ENCODE measurements around the gene ABCA2.
A peak's percentile ranks its signal among the peaks of the same experiment; 100 is the strongest.

ABCA2 gene

DNA sequence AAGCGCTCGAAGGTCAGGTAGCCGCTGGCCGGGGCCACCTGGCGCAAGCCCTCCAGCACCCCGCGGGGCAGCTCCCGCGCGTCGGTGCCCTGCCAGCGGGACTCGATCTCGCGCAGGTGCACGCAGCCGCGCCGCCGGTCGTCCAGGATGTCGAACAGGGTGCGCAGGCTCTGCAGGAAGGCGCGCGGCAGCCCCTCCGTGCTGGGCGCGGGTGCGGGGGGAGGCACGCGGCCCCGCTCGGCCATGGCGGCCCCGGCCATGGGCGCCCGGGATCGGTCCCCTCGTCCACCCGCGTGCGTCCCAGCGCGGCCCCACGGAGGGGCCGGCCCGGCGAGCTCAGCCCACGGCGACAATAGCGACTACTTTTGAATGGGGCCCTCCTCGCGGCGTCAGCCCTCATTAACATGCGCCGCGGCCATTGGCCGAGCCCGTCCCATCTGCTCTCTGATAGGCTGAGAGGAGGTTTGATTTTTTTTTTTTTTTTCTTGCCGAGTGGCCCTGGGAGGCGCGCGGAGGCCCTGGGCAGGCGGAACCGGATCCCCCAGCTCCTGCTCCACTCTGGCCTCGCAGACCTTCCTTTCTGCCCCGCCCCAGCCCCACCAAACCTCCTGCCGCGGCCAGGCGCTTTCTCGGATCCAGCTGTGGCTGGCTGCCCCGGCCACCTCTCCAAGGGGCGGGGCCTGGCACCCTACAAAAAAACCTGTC, 42.3 kb upstream of the ABCA2 start, which contains the start of gene SAPCD2:
Gene SAPCD2, minus strand, starts transcription at position 357 of the 705 bp plus-strand sequence. Its CDS starts 97 bp downstream, at position 260.
- H3K9ac ChIP-seq (ENCODE audit: low read depth, low read length): peak within 1 kb of the TSS; percentile 53; the same call in 1 of the 2 replicates
- H3K4me3 ChIP-seq (ENCODE audit: low read depth, low read length): peak within 1 kb of the TSS; percentile 77
- peaks cover 15% of the 10 kb centered on the region for H3K4me1 ChIP-seq (ENCODE audit: control insufficient read depth, insufficient read depth, low read length)
- no peak within 1 kb of the TSS for H3K27ac ChIP-seq (ENCODE audit: low read depth, low read length)
- H3K36me3 ChIP-seq (ENCODE audit: control insufficient read depth, insufficient read depth, low read length): peaks cover 8% of the 10 kb centered on the region; the same call in 1 of the 2 replicates
- H3K9me3 ChIP-seq (ENCODE audit: control insufficient read depth, insufficient read depth, low read length): no peaks in the 10 kb centered on the region
- H3K27me3 ChIP-seq (ENCODE audit: control insufficient read depth, insufficient read depth, low read length): peaks cover 6% of the 10 kb centered on the region

DNA sequence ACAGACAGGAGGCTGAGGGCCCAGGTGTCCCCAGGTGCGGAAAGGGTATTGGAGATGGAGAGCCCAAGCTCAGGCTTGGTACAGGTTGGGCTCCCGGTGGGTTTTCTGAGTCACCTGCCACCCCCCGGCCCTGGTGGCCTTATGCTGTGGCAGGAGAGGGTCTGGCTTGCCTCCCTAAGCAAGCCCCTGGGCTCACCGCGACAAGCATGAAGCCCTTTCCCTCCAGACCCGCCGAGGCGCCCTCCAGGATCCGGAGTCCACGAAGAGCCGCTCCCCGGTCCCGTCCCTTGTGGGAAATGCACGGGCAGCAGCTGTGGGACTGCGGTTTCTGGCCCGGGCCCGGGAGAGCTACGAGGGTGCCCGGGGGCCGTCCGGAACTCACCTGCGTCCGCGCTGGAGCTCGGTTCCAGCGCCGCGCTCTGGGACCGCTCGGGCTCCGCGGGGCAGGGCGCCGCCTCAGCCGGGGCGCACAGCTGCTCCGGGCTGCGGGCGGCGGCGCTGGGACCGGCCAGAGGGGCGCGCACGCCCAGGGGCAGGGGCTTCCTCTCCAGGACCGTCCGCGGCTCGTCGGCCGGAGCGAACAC, 41.6 kb upstream of the ABCA2 start:
- no peak overlapping the region for H3K27ac ChIP-seq (ENCODE audit: low read depth, low read length)
- no peak overlapping the region for H3K9ac ChIP-seq (ENCODE audit: low read depth, low read length)
- peaks cover 9% of the 10 kb centered on the region; the same call in 1 of the 2 replicates for H3K36me3 ChIP-seq (ENCODE audit: control insufficient read depth, insufficient read depth, low read length)

DNA sequence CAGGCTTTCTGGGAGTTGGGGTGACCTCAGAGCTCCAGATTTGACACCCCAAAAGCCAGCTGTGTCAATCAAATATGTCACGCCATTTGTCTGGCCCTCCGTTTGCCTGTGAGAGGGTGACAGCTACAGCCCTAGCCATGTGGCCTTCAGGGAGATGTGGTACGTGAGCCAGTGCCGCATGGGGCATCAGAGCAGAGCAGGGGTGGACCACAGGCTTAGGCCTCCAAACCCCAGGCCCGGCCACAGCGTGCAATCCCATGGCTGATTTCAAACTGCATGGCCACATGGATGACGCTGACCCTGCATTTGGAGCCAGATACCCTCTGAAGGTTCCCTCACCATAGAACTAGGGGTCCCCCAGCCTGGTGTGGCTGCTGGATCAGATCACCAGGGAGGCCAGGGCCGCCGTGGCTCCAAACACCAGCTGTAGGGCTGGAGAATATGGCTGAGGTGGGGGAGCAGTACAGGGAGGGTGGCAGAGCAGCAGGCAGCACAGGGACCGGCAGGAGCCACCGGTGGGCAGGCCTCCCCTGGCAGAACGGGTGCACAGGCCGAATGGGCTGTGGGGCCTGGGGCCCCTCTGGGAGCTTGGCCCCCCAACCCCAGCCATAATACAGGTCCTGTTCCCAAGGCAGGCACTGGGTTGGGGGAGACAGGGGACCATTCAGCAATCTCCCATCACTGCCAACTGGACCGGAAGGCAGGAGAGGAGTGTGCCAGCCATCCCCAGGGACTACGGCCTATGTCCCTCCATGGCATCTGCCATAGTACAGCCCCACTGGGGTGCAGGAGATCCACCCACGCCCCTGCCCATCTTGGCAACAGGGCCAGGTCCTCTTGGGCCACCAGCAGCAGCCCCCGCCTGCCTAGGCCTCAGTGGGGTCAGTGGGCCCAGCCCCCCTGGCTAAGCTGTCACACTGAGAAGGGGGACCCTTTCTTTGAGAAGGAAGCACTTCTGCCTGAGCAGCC, 40.8 kb upstream of the ABCA2 start:
- no peak overlapping the region for H3K27ac ChIP-seq (ENCODE audit: low read depth, low read length)
- H3K4me3 ChIP-seq (ENCODE audit: low read depth, low read length): peak overlapping the region; percentile 77
- H3K9ac ChIP-seq (ENCODE audit: low read depth, low read length): no peak overlapping the region
- peaks cover 6% of the 10 kb centered on the region for H3K27me3 ChIP-seq (ENCODE audit: control insufficient read depth, insufficient read depth, low read length)
- H3K9me3 ChIP-seq (ENCODE audit: control insufficient read depth, insufficient read depth, low read length): no peaks in the 10 kb centered on the region
- peaks cover 9% of the 10 kb centered on the region; the same call in 1 of the 2 replicates for H3K36me3 ChIP-seq (ENCODE audit: control insufficient read depth, insufficient read depth, low read length)
- peaks cover 9% of the 10 kb centered on the region; the same call in 1 of the 2 replicates for H3K4me1 ChIP-seq (ENCODE audit: control insufficient read depth, insufficient read depth, low read length)

More for the DNA sequence above, 41.6 kb upstream of the ABCA2 start:
- H3K4me3 ChIP-seq (ENCODE audit: low read depth, low read length): peak overlapping the region; percentile 77
- H3K9me3 ChIP-seq (ENCODE audit: control insufficient read depth, insufficient read depth, low read length): no peaks in the 10 kb centered on the region
- peaks cover 6% of the 10 kb centered on the region for H3K27me3 ChIP-seq (ENCODE audit: control insufficient read depth, insufficient read depth, low read length)
- peaks cover 9% of the 10 kb centered on the region; the same call in 1 of the 2 replicates for H3K4me1 ChIP-seq (ENCODE audit: control insufficient read depth, insufficient read depth, low read length)

DNA sequence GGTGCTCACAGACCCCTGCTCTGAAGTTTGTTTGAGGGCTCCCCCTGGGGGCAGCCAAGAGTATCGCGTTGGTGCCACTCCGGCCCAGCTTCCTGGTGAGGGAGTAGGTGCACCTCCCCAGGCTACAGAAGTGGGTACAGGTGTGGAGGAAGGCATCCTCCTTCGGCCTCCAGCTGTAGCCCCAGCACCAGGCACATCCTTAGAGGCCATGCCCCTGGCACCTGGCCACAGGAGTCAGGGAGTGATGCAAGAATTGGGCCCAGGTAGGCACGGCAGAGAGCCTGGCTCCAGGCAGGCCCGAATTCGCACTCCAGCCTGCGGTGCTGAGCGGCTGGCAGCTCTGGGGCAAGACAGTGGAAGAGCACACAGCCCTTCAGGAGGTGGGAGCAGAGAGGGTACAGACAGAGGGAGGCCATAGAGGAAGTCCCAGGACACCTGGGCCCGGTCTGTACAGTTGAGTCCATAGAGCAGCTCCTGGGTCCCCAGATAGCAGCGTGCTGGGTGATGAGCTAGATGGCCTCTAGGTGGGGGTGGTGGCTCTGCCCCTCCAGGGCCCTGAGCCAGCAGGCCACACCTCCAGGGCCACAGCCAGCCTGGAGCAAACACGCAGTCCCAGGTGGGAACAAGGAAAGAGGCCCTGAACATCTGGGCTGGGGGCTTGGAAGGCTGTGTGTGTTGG, 40.0 kb upstream of the ABCA2 start:
- Histone ChIP-seq H3K27me3 (ENCODE audit: control insufficient read depth, insufficient read depth, low read length) (peaks cover 6% of the 10 kb centered on the region), H3K9ac (ENCODE audit: low read depth, low read length) (no peak overlapping the region), H3K36me3 (ENCODE audit: control insufficient read depth, insufficient read depth, low read length) (peaks cover 9% of the 10 kb centered on the region; the same call in 1 of the 2 replicates), H3K9me3 (ENCODE audit: control insufficient read depth, insufficient read depth, low read length) (no peaks in the 10 kb centered on the region), H3K4me1 (ENCODE audit: control insufficient read depth, insufficient read depth, low read length) (peaks cover 9% of the 10 kb centered on the region; the same call in 1 of the 2 replicates), H3K4me3 (ENCODE audit: low read depth, low read length) (no peak overlapping the region), H3K27ac (ENCODE audit: low read depth, low read length) (no peak overlapping the region)

DNA sequence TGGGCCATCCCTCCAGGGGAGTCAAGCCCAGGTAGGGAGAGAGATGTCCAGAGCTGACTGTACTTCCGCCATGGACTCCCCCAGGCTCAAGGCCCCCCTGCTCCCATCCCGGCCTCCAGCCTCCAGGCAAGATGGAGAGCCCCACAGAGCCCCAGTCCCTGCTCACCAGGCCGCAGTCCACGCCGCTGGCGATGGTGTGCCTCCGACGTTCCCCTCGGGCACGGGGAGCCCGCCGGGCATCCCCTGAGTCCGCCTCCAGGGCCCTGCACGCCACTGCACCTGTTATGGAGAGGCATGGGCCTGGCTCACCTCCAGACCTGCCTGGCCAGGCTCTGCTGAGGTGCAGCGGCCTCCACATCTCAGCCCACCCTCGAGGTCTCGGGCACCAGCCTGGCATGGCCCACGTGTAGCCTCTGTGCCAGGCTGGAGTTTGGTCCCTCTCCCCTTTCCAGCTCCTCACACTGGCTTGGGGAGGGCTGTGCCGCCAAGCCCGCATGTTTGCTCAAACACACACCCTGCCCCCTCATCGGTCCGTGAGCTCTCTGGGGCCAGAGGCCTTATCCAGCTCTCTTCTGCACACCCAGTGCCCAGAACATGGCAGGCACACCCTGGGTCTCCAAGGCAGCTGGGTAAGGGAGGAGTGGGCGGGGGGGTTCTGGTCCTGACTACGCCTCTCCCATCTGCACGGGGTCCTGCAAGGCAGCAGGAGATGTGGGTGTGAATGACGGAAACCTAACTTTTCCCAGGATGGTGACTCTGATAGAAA, 38.2 kb upstream of the ABCA2 start:
- peaks cover 9% of the 10 kb centered on the region; the same call in 1 of the 2 replicates for H3K36me3 ChIP-seq (ENCODE audit: control insufficient read depth, insufficient read depth, low read length)
- peaks cover 6% of the 10 kb centered on the region for H3K27me3 ChIP-seq (ENCODE audit: control insufficient read depth, insufficient read depth, low read length)
- H3K27ac ChIP-seq (ENCODE audit: low read depth, low read length): no peak overlapping the region
- no peak overlapping the region for H3K4me3 ChIP-seq (ENCODE audit: low read depth, low read length)
- H3K4me1 ChIP-seq (ENCODE audit: control insufficient read depth, insufficient read depth, low read length): peaks cover 9% of the 10 kb centered on the region; the same call in 1 of the 2 replicates
- no peaks in the 10 kb centered on the region for H3K9me3 ChIP-seq (ENCODE audit: control insufficient read depth, insufficient read depth, low read length)
- no peak overlapping the region for H3K9ac ChIP-seq (ENCODE audit: low read depth, low read length)

DNA sequence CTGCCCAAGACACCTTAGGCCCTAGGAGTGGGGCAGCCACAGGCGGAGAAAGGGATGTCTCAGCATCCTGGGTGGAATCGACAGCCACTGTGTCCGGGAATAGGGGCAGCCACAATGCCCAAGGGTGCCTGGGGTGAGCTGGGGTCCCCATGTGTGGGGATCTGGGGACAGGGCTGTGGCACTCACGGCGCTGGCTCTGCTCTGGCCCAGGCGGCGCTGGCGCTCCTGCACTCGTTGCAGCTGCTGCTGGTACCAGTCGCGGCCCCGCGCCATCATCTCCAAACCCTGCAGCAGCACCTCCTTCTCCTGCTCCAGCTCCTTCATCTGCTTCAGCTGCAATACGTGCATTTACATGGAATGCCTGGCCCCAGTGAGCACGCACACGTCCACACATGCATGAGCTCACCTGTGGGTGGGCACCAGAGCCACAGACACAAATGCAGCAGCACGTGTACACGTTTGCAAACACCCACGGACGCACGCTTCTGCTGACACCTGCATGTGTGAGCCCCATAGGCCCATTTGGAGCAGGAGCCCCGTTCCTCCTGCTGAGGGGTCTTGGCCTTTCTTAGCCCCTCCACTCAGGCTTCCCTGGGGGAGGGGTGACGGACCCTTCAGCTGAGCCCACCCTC, 37.4 kb upstream of the ABCA2 start:
- H3K27ac ChIP-seq (ENCODE audit: low read depth, low read length): no peak overlapping the region
- H3K27me3 ChIP-seq (ENCODE audit: control insufficient read depth, insufficient read depth, low read length): peaks cover 6% of the 10 kb centered on the region
- H3K36me3 ChIP-seq (ENCODE audit: control insufficient read depth, insufficient read depth, low read length): peaks cover 9% of the 10 kb centered on the region; the same call in 1 of the 2 replicates
- H3K9ac ChIP-seq (ENCODE audit: low read depth, low read length): no peak overlapping the region
- no peaks in the 10 kb centered on the region for H3K9me3 ChIP-seq (ENCODE audit: control insufficient read depth, insufficient read depth, low read length)
- peaks cover 4% of the 10 kb centered on the region; the same call in 1 of the 2 replicates for H3K4me1 ChIP-seq (ENCODE audit: control insufficient read depth, insufficient read depth, low read length)
- no peak overlapping the region for H3K4me3 ChIP-seq (ENCODE audit: low read depth, low read length)

DNA sequence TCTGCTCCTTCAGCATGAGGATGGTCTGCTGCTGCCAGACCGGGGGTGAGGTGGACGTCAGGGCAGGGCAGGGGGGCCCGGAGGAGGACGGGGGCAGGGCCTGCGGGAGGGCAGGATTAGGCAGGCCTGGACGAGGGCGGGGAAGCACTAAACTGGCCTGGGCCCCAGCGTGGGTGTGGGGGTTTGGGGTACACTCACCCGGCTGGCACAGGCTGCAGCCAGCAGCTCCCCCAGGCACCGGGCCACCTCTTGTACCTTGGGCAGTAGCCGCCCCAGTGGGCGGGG, 36.8 kb upstream of the ABCA2 start:
- Histone ChIP-seq H3K9ac (ENCODE audit: low read depth, low read length) (no peak overlapping the region), H3K36me3 (ENCODE audit: control insufficient read depth, insufficient read depth, low read length) (peaks cover 9% of the 10 kb centered on the region; the same call in 1 of the 2 replicates), H3K4me3 (ENCODE audit: low read depth, low read length) (no peak overlapping the region), H3K4me1 (ENCODE audit: control insufficient read depth, insufficient read depth, low read length) (peaks cover 4% of the 10 kb centered on the region; the same call in 1 of the 2 replicates), H3K9me3 (ENCODE audit: control insufficient read depth, insufficient read depth, low read length) (no peaks in the 10 kb centered on the region), H3K27me3 (ENCODE audit: control insufficient read depth, insufficient read depth, low read length) (peaks cover 6% of the 10 kb centered on the region), H3K27ac (ENCODE audit: low read depth, low read length) (no peak overlapping the region)

DNA sequence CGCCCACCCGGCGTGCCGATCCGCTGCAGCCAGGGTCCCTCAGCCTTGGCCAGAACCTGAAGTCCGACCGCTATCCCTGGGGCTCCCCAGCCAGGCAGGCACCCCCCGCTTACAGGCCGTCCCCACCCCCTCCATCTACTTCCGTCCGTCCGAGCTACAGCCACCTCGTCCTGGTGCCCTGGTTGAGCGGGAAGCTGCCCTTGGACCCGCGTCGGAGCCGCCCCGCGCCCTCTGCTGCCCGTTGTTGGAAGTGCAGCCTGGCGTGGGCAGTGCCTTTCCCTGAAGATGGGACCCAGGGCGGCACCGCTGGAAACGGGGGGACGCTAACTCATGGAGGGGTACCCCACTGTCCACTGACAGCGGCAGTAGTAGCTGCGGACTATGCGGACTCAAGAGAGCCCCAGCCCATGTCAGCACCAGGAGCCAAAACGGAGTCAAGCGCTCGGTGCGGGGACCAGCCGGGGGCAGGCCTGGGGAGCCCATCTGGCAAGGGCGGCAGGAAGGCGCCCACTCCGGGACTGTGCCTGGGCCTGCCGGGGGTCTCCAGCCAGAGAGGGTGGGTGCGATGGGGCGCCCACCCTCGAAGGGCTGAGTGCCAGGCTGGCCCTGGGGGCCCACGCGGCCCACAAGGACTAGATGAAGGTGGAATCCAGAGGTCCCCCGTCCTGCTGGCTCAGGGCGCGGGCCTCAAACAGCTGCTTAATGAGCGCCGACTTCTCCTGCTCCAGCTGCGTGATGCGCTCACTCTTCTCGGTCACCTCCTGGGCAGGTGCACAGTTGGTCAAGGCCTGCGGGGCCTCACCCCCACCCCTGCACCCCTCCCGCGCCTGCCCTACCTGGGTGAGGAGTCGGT, 36.2 kb upstream of the ABCA2 start:
- Histone ChIP-seq H3K9me3 (ENCODE audit: control insufficient read depth, insufficient read depth, low read length) (no peaks in the 10 kb centered on the region), H3K27ac (ENCODE audit: low read depth, low read length) (no peak overlapping the region), H3K4me1 (ENCODE audit: control insufficient read depth, insufficient read depth, low read length) (peaks cover 4% of the 10 kb centered on the region; the same call in 1 of the 2 replicates), H3K9ac (ENCODE audit: low read depth, low read length) (no peak overlapping the region), H3K4me3 (ENCODE audit: low read depth, low read length) (no peak overlapping the region), H3K27me3 (ENCODE audit: control insufficient read depth, insufficient read depth, low read length) (peaks cover 2% of the 10 kb centered on the region), H3K36me3 (ENCODE audit: control insufficient read depth, insufficient read depth, low read length) (peaks cover 9% of the 10 kb centered on the region; the same call in 1 of the 2 replicates)

Data from HUES48 (cell line).